A673 (cell line): ENCODE results near the gene SP140L. TPM values are rescaled to one million over a fixed set of nuclear protein-coding genes. Genes with fewer than 3 reads are reported as not detected.
"Not testable (repeated sequence)": the region's sequence is repeated elsewhere in the genome, so short reads cannot be mapped to it uniquely, and the experiment has no call there.

Experiments used
- BruUV-seq: library from RNA; stranded (reverse); fragments of 400-500 nt; replicated peaks from 2 replicates; lab custom pipeline; 2021; lab: Mats Ljungman, UMichigan
- CTCF ChIA-PET: fragments of 300-600 bp; sonication (Branson Sonifier 250); formaldehyde crosslinking; loops from one replicate; lab custom pipeline; 2022; ENCODE audit warnings: antibody characterized with exemption; lab: Charles Lee
- POLR2A ChIA-PET: fragments of 300-600 bp; sonication (Branson Sonifier 250); formaldehyde crosslinking; loops from one replicate; lab custom pipeline; 2022; ENCODE audit warnings: antibody characterized with exemption; ENCODE audit not compliant: low non-redundant PET; lab: Charles Lee
- DNase-seq: peaks from one replicate; pipeline ENCODE4 v3.0.0-alpha.2; 2015; ENCODE audit warnings: low spot score
- H3K27ac ChIP-seq: fragments of 200-600 bp; sonication (generic); 2 replicates; pipeline ENCODE4 v1.5.1; 2016; ENCODE audit warnings: mixed run types, low read depth, mild to moderate bottlenecking, mixed read lengths, antibody characterized with exemption, low read length; ENCODE audit not compliant: poor library complexity, severe bottlenecking
- H3K27me3 ChIP-seq: fragments of 200-600 bp; sonication (generic); replicated peaks from 2 replicates; pipeline ENCODE4 v1.6.1; 2017; ENCODE audit warnings: mixed run types, low read depth, mild to moderate bottlenecking, mixed read lengths, antibody characterized with exemption, low read length; ENCODE audit not compliant: insufficient read depth, poor library complexity
- H3K36me3 ChIP-seq: fragments of 200-600 bp; sonication (generic); 2 replicates; pipeline ENCODE4 v1.6.1; 2016; ENCODE audit warnings: mixed run types, mild to moderate bottlenecking, mixed read lengths, antibody characterized with exemption, low read length; ENCODE audit not compliant: insufficient read depth, poor library complexity, severe bottlenecking
- H3K4me1 ChIP-seq: fragments of 200-600 bp; sonication (generic); 2 replicates; pipeline ENCODE4 v1.6.1; 2017; ENCODE audit warnings: mixed run types, mild to moderate bottlenecking, mixed read lengths, antibody characterized with exemption, low read length; ENCODE audit not compliant: insufficient read depth, poor library complexity, severe bottlenecking
- H3K4me3 ChIP-seq: fragments of 200-600 bp; sonication (generic); 2 replicates; pipeline ENCODE4 v1.5.1; 2016; ENCODE audit warnings: low read depth, mixed run types, mild to moderate bottlenecking, mixed read lengths, low read length; ENCODE audit not compliant: poor library complexity, severe bottlenecking
- H3K9me3 ChIP-seq: fragments of 200-600 bp; sonication (generic); 2 replicates; pipeline ENCODE4 v1.6.1; 2016; ENCODE audit warnings: mixed run types, low read depth, mild to moderate bottlenecking, mixed read lengths, antibody characterized with exemption, low read length; ENCODE audit not compliant: poor library complexity, severe bottlenecking
- CTCF ChIP-seq: fragments of 300-800, 200-600 bp; sonication (generic); conservative IDR thresholded peaks from 2 replicates; pipeline ENCODE4 v1.5.1; 2017; ENCODE audit warnings: low read depth, mild to moderate bottlenecking, antibody characterized with exemption, low read length, moderate library complexity, mixed read lengths
- EZH2 ChIP-seq: fragments of 200-600 bp; sonication (generic); IDR thresholded peaks from 2 replicates; pipeline ENCODE4 v1.6.1; 2017; ENCODE audit warnings: borderline replicate concordance, low read depth, mild to moderate bottlenecking, mixed read lengths, antibody characterized with exemption, low read length; ENCODE audit not compliant: poor library complexity, severe bottlenecking
- intact Hi-C: fragments of 100-400 bp; cut with micrococcal nuclease; formaldehyde crosslinking; loops from one replicate; pipeline ENCODE4 v1.10.0; 2022; ENCODE audit not compliant: unreplicated experiment
- total RNA-seq: library from RNA; stranded (reverse); gene quantifications from 2 replicates; pipeline ENCODE4 v1.2.3, GENCODE V29; 2021

The SP140L gene
- total RNA-seq, 1 experiment from 2014 or later: 0.37 TPM

GRCh38 chr2:230400454-230400853 is 73.5 kb downstream of the SP140L start:
- Histone ChIP-seq H3K27me3 (peaks cover 6% of the 10 kb centered on the region), H3K4me3 (no peak overlapping the region), H3K9me3 (no peaks in the 10 kb centered on the region), H3K27ac (no peak overlapping the region), H3K4me1 (no peaks in the 10 kb centered on the region), H3K36me3 (no peaks in the 10 kb centered on the region)
- DNase-seq: no peak
- ChIA-PET POLR2A (no interaction called here), CTCF (no interaction called here)
- intact Hi-C loops: no loop called here
- no TSS peak for BruUV-seq
- TF ChIP-seq CTCF (no peak), EZH2 (no peak)

- intact Hi-C loops, H3K9me3 ChIP-seq, H3K27ac ChIP-seq, CTCF ChIA-PET, POLR2A ChIA-PET, H3K4me3 ChIP-seq, BruUV-seq, H3K27me3 ChIP-seq, H3K36me3 ChIP-seq, DNase-seq, H3K4me1 ChIP-seq: not testable (repeated sequence)
Observed at GRCh38 chr2:230401026-230401425, 74.0 kb downstream of the SP140L start.

GRCh38 chr2:230403746-230404145 is 76.8 kb downstream of the SP140L start:
- no peaks in the 10 kb centered on the region for H3K9me3 ChIP-seq
- no peaks in the 10 kb centered on the region for H3K27me3 ChIP-seq
- H3K4me1 ChIP-seq: no peaks in the 10 kb centered on the region
- TF ChIP-seq CTCF (no peak), EZH2 (no peak)
- DNase-seq: no peak
- POLR2A ChIA-PET: no interaction called here
- CTCF ChIA-PET: no interaction called here
- intact Hi-C loops: no loop called here
- no peak overlapping the region for H3K4me3 ChIP-seq
- no peak overlapping the region for H3K27ac ChIP-seq
- no peaks in the 10 kb centered on the region for H3K36me3 ChIP-seq
- BruUV-seq: no TSS peak

- TF ChIP-seq CTCF (no peak), EZH2 (no peak)
- no TSS peak for BruUV-seq
- no peaks in the 10 kb centered on the region for H3K9me3 ChIP-seq
- CTCF ChIA-PET: no interaction called here
- peaks cover 6% of the 10 kb centered on the region for H3K27me3 ChIP-seq
- no peaks in the 10 kb centered on the region for H3K36me3 ChIP-seq
- intact Hi-C loops: no loop called here
- POLR2A ChIA-PET: no interaction called here
- H3K4me3 ChIP-seq: no peak overlapping the region
- DNase-seq: no peak
- no peak overlapping the region for H3K27ac ChIP-seq
- no peaks in the 10 kb centered on the region for H3K4me1 ChIP-seq
Observed at GRCh38 chr2:230405824-230406223, 78.8 kb downstream of the SP140L start.
